Measurements from ENCODE around the gene EXOC6B.

Gene EXOC6B

DNA sequence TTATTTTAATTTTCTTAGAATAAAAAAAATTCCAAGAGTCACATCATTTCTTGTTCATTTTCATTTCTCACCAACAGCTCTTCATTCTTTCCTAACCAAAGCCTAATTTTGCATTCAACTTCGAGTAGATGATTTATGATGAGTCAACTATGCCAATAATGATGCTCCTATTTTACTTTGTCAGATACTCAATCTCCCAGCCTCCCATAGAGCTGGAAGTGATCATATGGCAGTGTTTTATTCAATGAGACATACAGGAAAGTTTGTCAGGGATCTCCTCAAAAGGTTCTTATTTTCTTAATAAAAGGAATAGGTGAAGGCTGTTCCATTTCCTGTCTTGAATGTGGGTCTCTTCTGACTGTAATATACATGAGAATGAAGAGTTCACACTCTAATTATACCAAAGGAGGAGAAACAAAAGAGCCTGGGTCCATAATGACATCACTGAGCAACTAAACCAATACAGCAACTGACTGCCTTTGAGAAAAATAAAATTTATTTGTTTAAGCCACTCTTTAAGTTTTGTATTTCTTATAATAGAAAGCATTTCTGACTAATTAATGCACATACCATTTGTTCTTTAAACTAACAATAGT lies 447.0 kb downstream of the EXOC6B start:
- Mint-ChIP-seq H3K36me3 (ENCODE audit: low read depth) (peaks cover 45% of the 10 kb centered on the region), H3K9me3 (peaks cover 14% of the 10 kb centered on the region), H3K4me3 (no peak overlapping the region), H3K27ac (no peak overlapping the region), H3K27me3 (ENCODE audit: low read depth) (no peaks in the 10 kb centered on the region), H3K4me1 (no peaks in the 10 kb centered on the region)
- no peak for TF ChIP-seq CTCF (IDR thresholded peaks at IDR 0.05; ENCODE audit: unreplicated experiment in 3 of 3)

DNA sequence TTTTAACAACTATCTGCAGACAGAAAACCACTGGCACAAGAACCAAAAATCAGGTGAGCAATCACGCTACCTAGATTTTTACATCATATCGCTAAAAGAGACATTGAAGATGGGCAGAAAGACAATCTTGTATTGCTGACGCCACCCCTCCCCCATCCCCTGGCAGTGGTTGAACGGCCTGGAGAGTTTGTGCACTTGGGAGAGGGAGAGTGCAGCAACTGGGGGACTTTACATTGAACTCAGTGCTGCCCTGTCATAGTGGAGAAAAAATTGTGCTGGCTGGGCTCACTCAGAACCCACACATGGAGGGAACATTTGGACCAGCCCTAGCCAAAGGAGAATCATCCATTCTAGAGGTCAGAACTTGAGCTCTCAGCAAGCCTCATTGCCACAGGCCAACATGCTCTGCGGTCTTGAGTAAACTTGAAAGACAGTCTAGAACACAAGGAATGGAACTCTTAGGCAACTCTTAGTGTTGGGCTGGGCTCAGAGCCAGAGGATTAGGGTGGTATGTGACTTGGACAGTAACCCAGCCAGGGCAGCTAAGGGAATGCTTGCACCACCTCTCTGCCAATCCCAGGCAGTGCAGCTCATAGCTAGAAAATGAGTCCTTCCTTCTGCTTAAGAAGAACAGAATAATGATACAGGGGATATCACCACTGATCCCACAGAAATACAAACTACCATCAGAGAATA lies 458.2 kb downstream of the EXOC6B start:
- no peaks in the 10 kb centered on the region for H3K4me1 Mint-ChIP-seq
- H3K36me3 Mint-ChIP-seq (ENCODE audit: low read depth) = peaks cover 29% of the 10 kb centered on the region
- H3K4me3 Mint-ChIP-seq = no peak overlapping the region
- H3K27me3 Mint-ChIP-seq (ENCODE audit: low read depth) = no peaks in the 10 kb centered on the region
- no peak for TF ChIP-seq CTCF (IDR thresholded peaks at IDR 0.05; ENCODE audit: unreplicated experiment in 3 of 3)
- peaks cover 24% of the 10 kb centered on the region for H3K9me3 Mint-ChIP-seq
- no peak overlapping the region for H3K27ac Mint-ChIP-seq

GRCh38 chr2:72363406-72363805 lies 462.4 kb downstream of the EXOC6B start:
- H3K4me3 Mint-ChIP-seq = no peak overlapping the region
- peaks cover 16% of the 10 kb centered on the region for H3K36me3 Mint-ChIP-seq (ENCODE audit: low read depth)
- no peak overlapping the region for H3K27ac Mint-ChIP-seq
- H3K27me3 Mint-ChIP-seq (ENCODE audit: low read depth) = no peaks in the 10 kb centered on the region
- no peak for TF ChIP-seq CTCF (IDR thresholded peaks at IDR 0.05; ENCODE audit: unreplicated experiment in 3 of 3)
- peaks cover 2% of the 10 kb centered on the region for H3K9me3 Mint-ChIP-seq
- no peaks in the 10 kb centered on the region for H3K4me1 Mint-ChIP-seq

GRCh38 chr2:72362733-72363132 lies 463.1 kb downstream of the EXOC6B start:
- H3K36me3 Mint-ChIP-seq (ENCODE audit: low read depth) = peaks cover 12% of the 10 kb centered on the region
- no peaks in the 10 kb centered on the region for H3K4me1 Mint-ChIP-seq
- H3K27ac Mint-ChIP-seq = no peak overlapping the region
- no peak overlapping the region for H3K4me3 Mint-ChIP-seq
- no peak for TF ChIP-seq CTCF (IDR thresholded peaks at IDR 0.05; ENCODE audit: unreplicated experiment in 3 of 3)
- peaks cover 2% of the 10 kb centered on the region for H3K9me3 Mint-ChIP-seq
- H3K27me3 Mint-ChIP-seq (ENCODE audit: low read depth) = no peaks in the 10 kb centered on the region

DNA sequence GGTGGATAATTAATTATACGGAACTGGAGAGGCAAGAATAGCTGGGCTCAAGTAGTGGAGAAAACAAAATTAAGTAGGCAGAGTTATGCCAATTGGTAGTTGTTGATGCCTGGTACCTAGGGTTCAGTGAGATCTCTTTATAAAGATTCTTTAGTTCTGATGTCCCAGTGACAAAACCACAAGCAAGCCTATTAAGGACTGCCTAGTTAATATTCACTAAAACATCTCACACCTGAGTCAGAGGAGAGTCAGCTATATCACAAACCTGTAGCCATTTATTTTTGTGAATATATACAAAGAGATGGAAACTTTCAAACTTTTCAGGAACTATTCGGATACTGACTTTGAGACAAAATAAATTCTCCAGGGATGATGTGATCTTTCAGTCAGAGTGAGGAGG lies 464.3 kb downstream of the EXOC6B start:
- no peak for TF ChIP-seq CTCF (IDR thresholded peaks at IDR 0.05; ENCODE audit: unreplicated experiment in 3 of 3)
- H3K36me3 Mint-ChIP-seq (ENCODE audit: low read depth) = peaks cover 7% of the 10 kb centered on the region
- H3K9me3 Mint-ChIP-seq = no peaks in the 10 kb centered on the region
- no peaks in the 10 kb centered on the region for H3K27me3 Mint-ChIP-seq (ENCODE audit: low read depth)
- H3K4me3 Mint-ChIP-seq = no peak overlapping the region
- no peaks in the 10 kb centered on the region for H3K4me1 Mint-ChIP-seq
- H3K27ac Mint-ChIP-seq = no peak overlapping the region

- H3K4me1 Mint-ChIP-seq = no peaks in the 10 kb centered on the region
- H3K36me3 Mint-ChIP-seq (ENCODE audit: low read depth) = peaks cover 7% of the 10 kb centered on the region
- no peak for TF ChIP-seq CTCF (IDR thresholded peaks at IDR 0.05; ENCODE audit: unreplicated experiment in 3 of 3)
- no peaks in the 10 kb centered on the region for H3K9me3 Mint-ChIP-seq
- H3K4me3 Mint-ChIP-seq = no peak overlapping the region
- no peaks in the 10 kb centered on the region for H3K27me3 Mint-ChIP-seq (ENCODE audit: low read depth)
- H3K27ac Mint-ChIP-seq = no peak overlapping the region
These were observed 464.8 kb downstream of the EXOC6B start for GRCh38 chr2:72361042-72361441.
